GM13977 (cell line): ENCODE measurements around the gene ADGRB2.

Source experiments
- DNase-seq: peaks from one replicate; pipeline ENCODE4 v3.0.0; 2012; ENCODE audit warnings: low spot score
- in situ Hi-C: fragments of 300-500 bp; cut with MboI; formaldehyde crosslinking; loops from one replicate; pipeline ENCODE4 v1.12.0; 2022; ENCODE audit warnings: low sequenced_read_pairs, low pct_unique_long_range_greater_than_20kb, mixed read lengths, inconsistent platforms; ENCODE audit not compliant: unreplicated experiment
- TF ChIP-seq, protein P1 (sequence below): IDR thresholded peaks from 2 replicates; pipeline ENCODE4 v1.5.1; 2012; ENCODE audit warnings: mild to moderate bottlenecking, control low read depth; ENCODE audit not compliant: insufficient read depth; ENCODE audit errors: extremely low read depth, missing control alignments

ADGRB2 gene

DNA sequence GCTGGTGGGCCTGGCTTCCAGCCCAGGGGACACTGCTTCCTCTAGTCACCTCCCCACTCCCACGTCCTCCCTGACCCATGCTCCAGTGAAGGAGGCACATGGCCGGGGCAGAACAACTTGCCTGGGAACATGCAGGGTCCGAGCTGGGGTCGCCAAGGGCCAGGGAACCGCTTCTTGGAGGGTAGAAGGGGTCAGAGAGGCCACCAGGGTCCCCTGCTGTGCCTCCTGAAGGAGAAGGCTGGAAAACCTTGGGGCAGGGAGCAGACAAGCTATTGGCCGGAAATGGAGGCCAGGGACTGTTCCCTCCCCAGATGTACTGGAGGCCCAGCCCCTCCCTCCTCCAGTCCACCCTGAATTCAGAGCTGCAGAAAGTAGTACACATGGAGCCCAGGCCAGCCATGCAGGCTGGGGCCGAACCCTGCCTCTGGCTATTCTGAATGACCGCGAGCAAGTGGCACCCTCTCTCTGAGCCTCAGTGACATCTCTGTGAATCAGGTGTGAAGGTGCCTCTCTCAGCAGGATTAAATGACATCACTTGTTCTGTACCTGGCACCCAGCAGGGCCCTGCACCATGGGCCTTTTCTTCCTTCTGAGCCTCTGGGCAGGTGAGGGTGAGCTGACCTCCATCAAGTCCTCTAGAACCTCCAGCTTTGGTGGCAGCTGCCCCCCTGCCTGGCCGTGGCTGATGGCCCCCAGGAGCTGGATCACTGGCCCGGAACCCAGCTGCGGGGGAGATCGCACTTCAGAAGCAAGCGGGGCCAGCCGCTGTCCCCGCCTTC, 35.9 kb upstream of the ADGRB2 start:
- in situ Hi-C loops = no loop called here
- no peak for DNase-seq
- TF ChIP-seq, protein P1, sequence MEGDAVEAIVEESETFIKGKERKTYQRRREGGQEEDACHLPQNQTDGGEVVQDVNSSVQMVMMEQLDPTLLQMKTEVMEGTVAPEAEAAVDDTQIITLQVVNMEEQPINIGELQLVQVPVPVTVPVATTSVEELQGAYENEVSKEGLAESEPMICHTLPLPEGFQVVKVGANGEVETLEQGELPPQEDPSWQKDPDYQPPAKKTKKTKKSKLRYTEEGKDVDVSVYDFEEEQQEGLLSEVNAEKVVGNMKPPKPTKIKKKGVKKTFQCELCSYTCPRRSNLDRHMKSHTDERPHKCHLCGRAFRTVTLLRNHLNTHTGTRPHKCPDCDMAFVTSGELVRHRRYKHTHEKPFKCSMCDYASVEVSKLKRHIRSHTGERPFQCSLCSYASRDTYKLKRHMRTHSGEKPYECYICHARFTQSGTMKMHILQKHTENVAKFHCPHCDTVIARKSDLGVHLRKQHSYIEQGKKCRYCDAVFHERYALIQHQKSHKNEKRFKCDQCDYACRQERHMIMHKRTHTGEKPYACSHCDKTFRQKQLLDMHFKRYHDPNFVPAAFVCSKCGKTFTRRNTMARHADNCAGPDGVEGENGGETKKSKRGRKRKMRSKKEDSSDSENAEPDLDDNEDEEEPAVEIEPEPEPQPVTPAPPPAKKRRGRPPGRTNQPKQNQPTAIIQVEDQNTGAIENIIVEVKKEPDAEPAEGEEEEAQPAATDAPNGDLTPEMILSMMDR = no peak

DNA sequence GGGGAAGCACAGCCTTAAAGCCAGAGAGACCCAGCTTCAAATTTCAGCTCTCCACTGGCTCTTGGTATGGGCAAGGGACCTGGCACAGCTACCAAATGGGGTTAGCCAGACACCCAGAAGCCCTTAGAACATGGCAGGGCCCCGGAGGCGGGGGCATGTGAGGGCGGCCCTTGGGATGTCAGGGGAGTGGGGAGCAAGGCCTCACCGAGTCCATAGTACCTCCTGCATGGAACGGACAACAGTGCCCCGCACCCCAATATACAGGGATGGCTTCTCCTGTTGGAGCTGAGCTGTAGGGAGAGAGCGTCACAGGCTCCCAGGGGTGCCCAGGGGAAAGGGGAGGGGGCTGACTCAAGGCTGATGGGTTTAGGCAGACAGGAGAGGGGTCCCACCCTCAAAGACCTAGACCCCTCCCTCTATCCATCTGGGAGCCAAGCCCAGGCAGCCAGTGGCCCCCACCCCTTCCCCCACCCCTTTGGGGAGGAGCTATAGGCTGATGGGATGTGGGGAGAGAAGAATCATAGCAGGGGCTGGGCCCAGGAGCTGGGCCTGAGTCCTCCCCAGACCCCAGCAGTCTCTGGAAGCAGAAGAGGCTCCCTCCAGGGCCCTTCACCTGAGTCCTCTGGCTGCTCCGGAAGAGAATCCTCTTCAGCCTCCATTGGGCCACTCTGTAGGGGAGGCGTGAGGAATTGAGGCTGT, 35.2 kb upstream of the ADGRB2 start:
- in situ Hi-C loops = no loop called here
- DNase-seq = no peak
- TF ChIP-seq, protein P1 = no peak

DNA sequence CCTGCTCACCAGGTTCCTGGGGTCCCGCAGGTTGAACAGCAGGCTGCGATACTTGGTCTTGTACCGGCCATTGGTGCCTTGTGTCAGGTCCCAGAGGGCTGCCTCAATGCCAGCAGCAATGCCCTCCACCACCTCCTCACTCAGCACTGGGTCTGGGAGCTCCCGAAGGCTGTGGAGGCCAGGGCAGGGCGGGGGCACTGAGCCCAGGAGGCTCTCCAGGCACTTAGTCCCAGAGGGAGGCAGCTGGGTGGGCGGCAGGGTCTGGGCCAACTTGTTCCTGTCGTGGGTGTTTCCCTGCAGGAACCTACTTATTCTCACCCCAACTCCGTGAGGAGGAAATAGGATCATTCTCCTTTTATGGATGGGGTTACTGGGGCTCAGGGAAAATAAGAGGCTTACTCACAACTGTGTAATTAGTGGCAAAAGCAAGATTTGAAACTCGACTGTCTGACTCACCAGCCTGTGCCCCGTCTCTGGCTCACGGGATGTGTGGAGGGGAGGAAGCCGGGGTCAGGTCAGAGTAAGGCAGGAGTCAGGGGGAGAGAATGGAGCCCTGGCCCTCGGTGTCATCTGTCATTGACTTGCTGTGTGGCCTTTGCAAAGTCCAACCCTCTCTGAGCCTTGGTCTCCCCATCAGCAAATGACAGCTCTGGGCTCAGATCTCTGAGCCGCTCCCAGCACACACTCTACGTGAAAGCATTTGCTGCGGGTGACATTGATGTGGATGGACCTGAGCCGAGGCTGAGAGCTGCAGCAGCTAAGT, 34.5 kb upstream of the ADGRB2 start:
- TF ChIP-seq, protein P1 = no peak
- no peak for DNase-seq
- in situ Hi-C loops = no loop called here

DNA sequence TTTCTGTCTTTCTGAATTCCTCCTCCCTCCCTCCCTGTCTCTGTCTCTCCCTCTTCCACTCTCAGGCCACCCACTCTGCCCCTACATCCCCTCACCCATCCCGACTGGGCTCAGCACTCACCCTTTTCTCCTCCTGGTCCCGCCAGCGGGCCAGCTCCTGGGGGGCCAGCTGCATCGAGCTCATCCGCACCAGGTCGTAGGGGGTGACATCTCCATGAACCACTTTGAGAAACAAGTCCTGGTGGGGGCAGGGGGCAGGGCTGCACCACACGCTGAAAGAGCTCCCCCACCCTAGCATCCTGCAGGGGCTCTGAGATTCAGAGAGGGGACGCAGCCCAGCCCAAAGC, 33.9 kb upstream of the ADGRB2 start:
- DNase-seq = no peak
- TF ChIP-seq, protein P1 = no peak
- in situ Hi-C loops = no loop called here

DNA sequence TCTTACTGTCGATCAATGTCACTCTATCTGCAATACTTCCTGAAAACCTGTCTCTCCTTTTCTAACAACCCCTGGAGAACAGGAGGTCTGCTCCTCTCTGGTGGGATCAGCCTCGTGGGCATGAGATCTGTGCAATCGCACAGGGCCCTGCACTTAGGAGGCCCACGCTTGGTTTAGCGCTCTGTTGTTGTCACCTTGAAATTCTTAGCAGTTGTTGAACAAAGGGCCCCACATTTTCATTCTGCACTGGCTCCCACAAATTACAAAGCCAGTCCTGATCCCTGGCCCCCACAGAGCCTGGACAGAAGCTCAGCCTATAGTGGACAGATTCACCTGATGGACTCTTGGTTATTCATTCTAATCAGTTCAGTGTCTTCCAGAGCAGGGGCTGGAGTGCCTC, 33.1 kb upstream of the ADGRB2 start:
- DNase-seq = no peak
- in situ Hi-C loops = no loop called here
- TF ChIP-seq, protein P1 = no peak

DNA sequence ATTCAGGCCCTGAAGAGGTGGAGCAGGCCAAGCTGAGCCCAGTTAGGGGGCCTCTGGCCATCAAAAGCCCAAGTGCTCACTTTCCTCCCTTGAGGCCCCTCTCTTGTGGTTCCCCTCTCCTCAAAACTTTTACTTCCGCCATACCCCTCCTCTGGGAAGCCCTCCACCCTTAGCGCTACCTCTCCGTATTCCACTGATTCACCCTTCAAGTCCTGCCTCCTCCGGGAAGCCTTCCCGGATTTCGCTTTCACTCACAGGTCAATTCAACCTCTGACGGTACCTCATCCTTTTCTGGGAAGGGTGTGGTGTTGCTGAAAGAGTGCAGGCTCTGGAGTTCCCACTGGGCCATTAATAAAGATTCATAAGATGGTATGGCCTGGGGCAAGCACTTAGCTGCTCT, 32.6 kb upstream of the ADGRB2 start:
- in situ Hi-C loops = no loop called here
- TF ChIP-seq, protein P1 = no peak
- no peak for DNase-seq
